Activated CD8-positive, alpha-beta T cell treated with anti-CD3 and anti-CD28 coated beads for 36 hours (primary cell): ENCODE results near the gene CATSPERB. TPM values are rescaled to one million over a fixed set of nuclear protein-coding genes. Genes with fewer than 3 reads are reported as not detected.
"Not testable (repeated sequence)": the region's sequence is repeated elsewhere in the genome, so short reads cannot be mapped to it uniquely, and the experiment has no call there.

Source experiments
- ATAC-seq: fragments of 200-7000 bp; cut with Tn5 transposase; one replicate; pipeline ENCODE4 v1.10.0; 2021; ENCODE audit warnings: mild to moderate bottlenecking, moderate library complexity
- CTCF ChIA-PET: fragments of 350-600 bp; sonication (Branson Sonifier 250); formaldehyde crosslinking; loops from one replicate; lab custom pipeline; 2021; ENCODE audit warnings: antibody characterized with exemption; lab: Charles Lee
- POLR2A ChIA-PET: fragments of 350-600 bp; sonication (Branson Sonifier 250); formaldehyde crosslinking; loops from one replicate; lab custom pipeline; 2021; ENCODE audit warnings: antibody characterized with exemption; lab: Charles Lee
- DNase-seq: peaks from one replicate; pipeline ENCODE4 v3.0.0-alpha.2; 2020
- H3K27ac Mint-ChIP-seq: one replicate; pipeline ENCODE4 v1.8.0; 2021; ENCODE audit warnings: mild to moderate bottlenecking, mixed read lengths
- H3K27me3 Mint-ChIP-seq: one replicate; pipeline ENCODE4 v1.8.0; 2021; ENCODE audit warnings: mixed read lengths
- H3K36me3 Mint-ChIP-seq: one replicate; pipeline ENCODE4 v1.8.0; 2021; ENCODE audit warnings: low read depth, mixed read lengths
- H3K4me1 Mint-ChIP-seq: one replicate; pipeline ENCODE4 v1.8.0; 2021; ENCODE audit warnings: low read depth, mixed read lengths
- H3K4me3 Mint-ChIP-seq: one replicate; pipeline ENCODE4 v1.8.0; 2021; ENCODE audit warnings: mild to moderate bottlenecking, moderate library complexity, mixed read lengths
- H3K9me3 Mint-ChIP-seq: one replicate; pipeline ENCODE4 v1.8.0; 2021; ENCODE audit warnings: mixed read lengths
- CTCF ChIP-seq: fragments of 200-600 bp; IDR thresholded peaks from one replicate; pipeline ENCODE4 v1.8.0; 2022; ENCODE audit warnings: antibody characterized with exemption, mild to moderate bottlenecking
- intact Hi-C: fragments of 100-400 bp; cut with micrococcal nuclease; formaldehyde crosslinking; loops from one replicate; pipeline ENCODE4 v1.10.0; 2022
- total RNA-seq, 2 experiments: library from RNA; stranded (reverse); gene quantifications; one replicate each; pipeline ENCODE4 v1.2.3, GENCODE V29; 2021

CATSPERB gene
- total RNA-seq, 2 experiments from 2014 or later = 0.27 to 0.60 TPM

- DNase-seq (no peak), ATAC-seq (no peak)
- H3K9me3 Mint-ChIP-seq = no peaks in the 10 kb centered on the region
- H3K36me3 Mint-ChIP-seq = peaks cover 2% of the 10 kb centered on the region
- no peak for TF ChIP-seq CTCF
- H3K27me3 Mint-ChIP-seq = no peaks in the 10 kb centered on the region
- H3K27ac Mint-ChIP-seq = no peak overlapping the region
- intact Hi-C loops = no loop called here
- H3K4me3 Mint-ChIP-seq = no peak overlapping the region
- ChIA-PET POLR2A (no interaction called here), CTCF (interaction anchor here (0.8 to 1.2 kb wide), 3 partner anchors 10 to 327 kb away, joined by 3 to 4 read pairs (median 3); no protein-coding TSS in a partner anchor)
- H3K4me1 Mint-ChIP-seq = no peaks in the 10 kb centered on the region
These were observed 62.0 kb downstream of the CATSPERB start for GRCh38 chr14:91669867-91670266.

DNA sequence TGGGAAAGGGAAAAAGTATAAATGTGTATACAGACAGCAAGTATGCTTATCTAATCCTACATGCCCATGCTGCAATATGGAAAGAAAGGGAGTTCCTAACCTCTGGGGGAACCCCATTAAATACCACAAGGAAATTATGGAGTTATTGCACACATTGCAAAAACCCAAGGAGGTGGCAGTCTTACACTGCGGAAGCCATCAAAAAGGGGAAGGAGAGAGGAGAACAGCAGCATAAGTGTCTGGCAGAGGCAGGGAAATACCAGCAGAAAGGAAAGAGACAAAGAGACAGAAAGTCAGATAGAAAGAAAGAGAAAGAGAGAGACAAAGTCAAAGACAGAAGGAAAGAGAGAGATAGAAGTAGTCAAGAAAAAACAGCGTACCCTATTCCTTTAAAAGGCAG is 64.8 kb downstream of the CATSPERB start:
- CTCF ChIA-PET, H3K9me3 Mint-ChIP-seq, intact Hi-C loops, H3K4me3 Mint-ChIP-seq, ATAC-seq, H3K27me3 Mint-ChIP-seq, H3K4me1 Mint-ChIP-seq, H3K36me3 Mint-ChIP-seq, H3K27ac Mint-ChIP-seq, POLR2A ChIA-PET, DNase-seq: not testable (repeated sequence)

- TF ChIP-seq CTCF = no peak
- ChIA-PET POLR2A (no interaction called here), CTCF (interaction anchor here (0.5 kb wide), 1 partner anchor 81 kb away, joined by 3 read pairs; no protein-coding TSS in a partner anchor)
- intact Hi-C loops = no loop called here
- no peak overlapping the region for H3K4me3 Mint-ChIP-seq
- ATAC-seq = no peak
- H3K27ac Mint-ChIP-seq = no peak overlapping the region
- H3K9me3 Mint-ChIP-seq = no peaks in the 10 kb centered on the region
- H3K4me1 Mint-ChIP-seq = no peaks in the 10 kb centered on the region
- H3K27me3 Mint-ChIP-seq = no peaks in the 10 kb centered on the region
- DNase-seq = no peak
- no peaks in the 10 kb centered on the region for H3K36me3 Mint-ChIP-seq
These were observed 71.1 kb downstream of the CATSPERB start for GRCh38 chr14:91660790-91661189.

DNA sequence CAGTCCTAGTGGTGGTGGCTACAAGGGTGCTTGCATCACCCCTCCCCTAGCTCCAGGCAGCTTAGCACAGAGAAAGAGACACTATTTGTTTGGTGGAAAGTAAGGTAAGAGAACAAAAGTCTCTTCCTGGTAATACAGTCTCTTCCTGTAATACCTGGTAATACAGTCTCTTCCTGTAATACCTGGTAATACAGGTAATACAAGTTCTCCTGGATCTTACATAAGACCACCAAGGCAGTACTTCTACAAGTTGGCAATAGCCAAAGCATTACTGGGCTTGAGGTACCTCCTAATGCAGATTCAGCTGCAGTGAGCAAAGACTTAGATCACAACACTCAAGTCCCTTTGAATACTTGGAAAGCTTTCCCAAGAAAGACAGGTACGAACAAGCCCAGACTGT is 77.0 kb downstream of the CATSPERB start:
- CTCF ChIA-PET = interaction anchor here (0.7 to 1.1 kb wide), 3 partner anchors 44 to 342 kb away, joined by 3 to 4 read pairs (median 4); no protein-coding TSS in a partner anchor
- no peaks in the 10 kb centered on the region for H3K9me3 Mint-ChIP-seq
- H3K27ac Mint-ChIP-seq = no peak overlapping the region
- H3K27me3 Mint-ChIP-seq = no peaks in the 10 kb centered on the region
- POLR2A ChIA-PET = no interaction called here
- H3K4me1 Mint-ChIP-seq = no peaks in the 10 kb centered on the region
- ATAC-seq (no peak), DNase-seq (no peak)
- TF ChIP-seq CTCF = no peak
- H3K36me3 Mint-ChIP-seq = no peaks in the 10 kb centered on the region
- intact Hi-C loops = loop anchor here (5.0 kb wide), 1 partner anchor 247 kb away; no protein-coding TSS in a partner anchor
- no peak overlapping the region for H3K4me3 Mint-ChIP-seq

DNA sequence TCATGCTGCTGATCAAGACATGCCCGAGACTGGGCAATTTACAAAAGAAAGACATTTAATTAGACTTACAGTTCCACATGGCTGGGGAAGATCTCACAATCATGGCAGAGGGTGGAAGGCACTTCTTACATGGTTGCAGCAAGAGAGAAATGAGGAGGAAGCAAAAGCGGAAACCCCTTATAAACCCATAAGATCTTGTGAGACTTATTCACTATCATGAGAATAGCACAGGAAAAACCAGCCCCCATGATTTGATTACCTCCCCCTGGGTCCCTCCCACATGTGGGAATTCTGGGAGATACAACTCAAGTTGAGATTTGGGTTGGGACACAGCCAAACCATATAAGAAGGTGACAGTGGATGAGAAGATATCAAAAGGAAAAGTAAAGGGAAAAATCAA is 78.4 kb downstream of the CATSPERB start:
- H3K27ac Mint-ChIP-seq = no peak overlapping the region
- ChIA-PET POLR2A (no interaction called here), CTCF (no interaction called here)
- H3K27me3 Mint-ChIP-seq = no peaks in the 10 kb centered on the region
- no peak overlapping the region for H3K4me3 Mint-ChIP-seq
- intact Hi-C loops = loop anchor here (5.0 kb wide), 1 partner anchor 249 kb away; no protein-coding TSS in a partner anchor
- ATAC-seq (no peak), DNase-seq (no peak)
- no peaks in the 10 kb centered on the region for H3K4me1 Mint-ChIP-seq
- no peak for TF ChIP-seq CTCF
- no peaks in the 10 kb centered on the region for H3K9me3 Mint-ChIP-seq
- H3K36me3 Mint-ChIP-seq = no peaks in the 10 kb centered on the region
